ENCODE measurements around the gene CALCOCO1. TPM values are rescaled to one million over a fixed set of nuclear protein-coding genes. Genes with fewer than 3 reads are reported as not detected.

Gene CALCOCO1
- total and polyA plus RNA-seq, 2 of the 13 experiments (the other 11 are each of a cell fraction or from before 2014, with no cell fraction given): 7.7 to 47.7 TPM

DNA sequence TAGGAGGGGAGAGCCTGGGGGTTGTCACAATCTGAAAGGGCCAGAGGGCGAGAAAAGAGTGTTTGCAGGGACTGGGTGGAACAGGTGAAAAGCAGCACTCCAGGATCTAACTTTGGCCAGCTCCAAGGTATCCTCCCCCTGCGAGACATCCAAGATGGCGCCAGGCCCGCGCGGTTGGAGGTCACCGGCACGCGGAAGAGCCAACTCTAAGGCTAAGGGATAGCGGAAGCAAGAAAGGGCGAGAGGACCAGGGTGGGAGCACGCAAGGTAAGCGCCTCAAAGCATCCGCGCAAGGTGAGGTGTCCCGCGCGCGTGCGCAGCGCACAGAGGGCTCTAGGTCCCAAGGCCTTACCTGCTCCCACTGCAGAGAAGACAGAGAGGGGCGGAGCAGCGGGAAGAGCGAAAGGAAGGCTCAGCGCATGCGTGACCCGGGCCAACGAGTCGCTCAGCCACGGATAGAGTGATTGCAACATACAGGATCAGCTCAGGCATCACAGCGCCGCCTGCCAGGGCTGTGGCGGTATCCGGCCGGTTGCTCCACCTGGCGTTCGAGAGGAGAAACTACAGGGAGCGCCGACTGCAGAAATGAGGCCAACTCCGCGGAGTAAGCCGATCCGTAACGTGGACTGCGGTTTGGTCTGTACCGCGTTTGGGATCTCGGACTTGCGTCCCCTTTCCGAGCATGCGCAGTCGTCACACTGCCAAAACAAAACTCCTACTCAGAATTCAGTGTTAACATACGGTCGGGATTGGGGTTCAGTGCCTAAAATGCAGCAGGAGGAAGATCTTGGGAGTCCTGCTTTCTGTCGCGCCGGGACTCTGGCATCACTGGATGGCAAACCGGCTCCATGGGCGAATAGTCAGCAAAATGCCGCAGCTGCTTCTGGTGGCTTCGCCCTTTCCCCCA, 51.3 kb downstream of the CALCOCO1 start, which contains the start of gene ATP5MC2 (continued):
- TF ChIP-seq, protein P1, sequence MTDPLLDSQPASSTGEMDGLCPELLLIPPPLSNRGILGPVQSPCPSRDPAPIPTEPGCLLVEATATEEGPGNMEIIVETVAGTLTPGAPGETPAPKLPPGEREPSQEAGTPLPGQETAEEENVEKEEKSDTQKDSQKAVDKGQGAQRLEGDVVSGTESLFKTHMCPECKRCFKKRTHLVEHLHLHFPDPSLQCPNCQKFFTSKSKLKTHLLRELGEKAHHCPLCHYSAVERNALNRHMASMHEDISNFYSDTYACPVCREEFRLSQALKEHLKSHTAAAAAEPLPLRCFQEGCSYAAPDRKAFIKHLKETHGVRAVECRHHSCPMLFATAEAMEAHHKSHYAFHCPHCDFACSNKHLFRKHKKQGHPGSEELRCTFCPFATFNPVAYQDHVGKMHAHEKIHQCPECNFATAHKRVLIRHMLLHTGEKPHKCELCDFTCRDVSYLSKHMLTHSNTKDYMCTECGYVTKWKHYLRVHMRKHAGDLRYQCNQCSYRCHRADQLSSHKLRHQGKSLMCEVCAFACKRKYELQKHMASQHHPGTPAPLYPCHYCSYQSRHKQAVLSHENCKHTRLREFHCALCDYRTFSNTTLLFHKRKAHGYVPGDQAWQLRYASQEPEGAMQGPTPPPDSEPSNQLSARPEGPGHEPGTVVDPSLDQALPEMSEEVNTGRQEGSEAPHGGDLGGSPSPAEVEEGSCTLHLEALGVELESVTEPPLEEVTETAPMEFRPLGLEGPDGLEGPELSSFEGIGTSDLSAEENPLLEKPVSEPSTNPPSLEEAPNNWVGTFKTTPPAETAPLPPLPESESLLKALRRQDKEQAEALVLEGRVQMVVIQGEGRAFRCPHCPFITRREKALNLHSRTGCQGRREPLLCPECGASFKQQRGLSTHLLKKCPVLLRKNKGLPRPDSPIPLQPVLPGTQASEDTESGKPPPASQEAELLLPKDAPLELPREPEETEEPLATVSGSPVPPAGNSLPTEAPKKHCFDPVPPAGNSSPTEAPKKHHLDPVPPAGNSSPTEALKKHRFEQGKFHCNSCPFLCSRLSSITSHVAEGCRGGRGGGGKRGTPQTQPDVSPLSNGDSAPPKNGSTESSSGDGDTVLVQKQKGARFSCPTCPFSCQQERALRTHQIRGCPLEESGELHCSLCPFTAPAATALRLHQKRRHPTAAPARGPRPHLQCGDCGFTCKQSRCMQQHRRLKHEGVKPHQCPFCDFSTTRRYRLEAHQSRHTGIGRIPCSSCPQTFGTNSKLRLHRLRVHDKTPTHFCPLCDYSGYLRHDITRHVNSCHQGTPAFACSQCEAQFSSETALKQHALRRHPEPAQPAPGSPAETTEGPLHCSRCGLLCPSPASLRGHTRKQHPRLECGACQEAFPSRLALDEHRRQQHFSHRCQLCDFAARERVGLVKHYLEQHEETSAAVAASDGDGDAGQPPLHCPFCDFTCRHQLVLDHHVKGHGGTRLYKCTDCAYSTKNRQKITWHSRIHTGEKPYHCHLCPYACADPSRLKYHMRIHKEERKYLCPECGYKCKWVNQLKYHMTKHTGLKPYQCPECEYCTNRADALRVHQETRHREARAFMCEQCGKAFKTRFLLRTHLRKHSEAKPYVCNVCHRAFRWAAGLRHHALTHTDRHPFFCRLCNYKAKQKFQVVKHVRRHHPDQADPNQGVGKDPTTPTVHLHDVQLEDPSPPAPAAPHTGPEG (CRISPR knock-in tag; IDR thresholded peaks at IDR 0.05): peak; percentile 79; the same call in 1 of the 2 replicates
- 0 out of 2 replicates have a peak, but pooled peaks have one; percentile 86 for TF ChIP-seq ZFYVE20 (CRISPR knock-in tag; IDR thresholded peaks at IDR 0.05; ENCODE audit: borderline replicate concordance, low read depth)
- TF ChIP-seq, protein P2, sequence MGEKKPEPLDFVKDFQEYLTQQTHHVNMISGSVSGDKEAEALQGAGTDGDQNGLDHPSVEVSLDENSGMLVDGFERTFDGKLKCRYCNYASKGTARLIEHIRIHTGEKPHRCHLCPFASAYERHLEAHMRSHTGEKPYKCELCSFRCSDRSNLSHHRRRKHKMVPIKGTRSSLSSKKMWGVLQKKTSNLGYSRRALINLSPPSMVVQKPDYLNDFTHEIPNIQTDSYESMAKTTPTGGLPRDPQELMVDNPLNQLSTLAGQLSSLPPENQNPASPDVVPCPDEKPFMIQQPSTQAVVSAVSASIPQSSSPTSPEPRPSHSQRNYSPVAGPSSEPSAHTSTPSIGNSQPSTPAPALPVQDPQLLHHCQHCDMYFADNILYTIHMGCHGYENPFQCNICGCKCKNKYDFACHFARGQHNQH (CRISPR knock-in tag; IDR thresholded peaks at IDR 0.05): peak; percentile 97
- TF ChIP-seq CCAR2 (optimal IDR thresholded peaks at IDR 0.05; ENCODE audit: low read depth, low read length): no peak
- peak; percentile 97 for TF ChIP-seq ZNF605 (CRISPR knock-in tag; IDR thresholded peaks at IDR 0.05)
- no peak for TF ChIP-seq SSRP1 (CRISPR knock-in tag; IDR thresholded peaks at IDR 0.05)
- TF ChIP-seq, protein P3, sequence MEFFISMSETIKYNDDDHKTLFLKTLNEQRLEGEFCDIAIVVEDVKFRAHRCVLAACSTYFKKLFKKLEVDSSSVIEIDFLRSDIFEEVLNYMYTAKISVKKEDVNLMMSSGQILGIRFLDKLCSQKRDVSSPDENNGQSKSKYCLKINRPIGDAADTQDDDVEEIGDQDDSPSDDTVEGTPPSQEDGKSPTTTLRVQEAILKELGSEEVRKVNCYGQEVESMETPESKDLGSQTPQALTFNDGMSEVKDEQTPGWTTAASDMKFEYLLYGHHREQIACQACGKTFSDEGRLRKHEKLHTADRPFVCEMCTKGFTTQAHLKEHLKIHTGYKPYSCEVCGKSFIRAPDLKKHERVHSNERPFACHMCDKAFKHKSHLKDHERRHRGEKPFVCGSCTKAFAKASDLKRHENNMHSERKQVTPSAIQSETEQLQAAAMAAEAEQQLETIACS (CRISPR knock-in tag; IDR thresholded peaks at IDR 0.05): peak; percentile 50; the same call in 1 of the 2 replicates
- peak; percentile 79; the same call in 1 of the 2 replicates for TF ChIP-seq MEIS1 (CRISPR knock-in tag; IDR thresholded peaks at IDR 0.05; ENCODE audit: borderline replicate concordance)
- TF ChIP-seq ZNF205 (CRISPR knock-in tag; IDR thresholded peaks at IDR 0.05): peak; percentile 60; the same call in 1 of the 2 replicates
- TF ChIP-seq ZNF563 (CRISPR knock-in tag; IDR thresholded peaks at IDR 0.05): peak; percentile 94; the same call in 1 of the 2 replicates
- TF ChIP-seq ZNF709 (CRISPR knock-in tag; IDR thresholded peaks at IDR 0.05): peak; percentile 62; the same call in 1 of the 2 replicates
- TF ChIP-seq, protein P4, sequence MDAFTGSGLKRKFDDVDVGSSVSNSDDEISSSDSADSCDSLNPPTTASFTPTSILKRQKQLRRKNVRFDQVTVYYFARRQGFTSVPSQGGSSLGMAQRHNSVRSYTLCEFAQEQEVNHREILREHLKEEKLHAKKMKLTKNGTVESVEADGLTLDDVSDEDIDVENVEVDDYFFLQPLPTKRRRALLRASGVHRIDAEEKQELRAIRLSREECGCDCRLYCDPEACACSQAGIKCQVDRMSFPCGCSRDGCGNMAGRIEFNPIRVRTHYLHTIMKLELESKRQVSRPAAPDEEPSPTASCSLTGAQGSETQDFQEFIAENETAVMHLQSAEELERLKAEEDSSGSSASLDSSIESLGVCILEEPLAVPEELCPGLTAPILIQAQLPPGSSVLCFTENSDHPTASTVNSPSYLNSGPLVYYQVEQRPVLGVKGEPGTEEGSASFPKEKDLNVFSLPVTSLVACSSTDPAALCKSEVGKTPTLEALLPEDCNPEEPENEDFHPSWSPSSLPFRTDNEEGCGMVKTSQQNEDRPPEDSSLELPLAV (CRISPR knock-in tag; conservative IDR thresholded peaks at IDR 0.05; ENCODE audit: low read depth): no peak
- peak; percentile 34; the same call in 1 of the 2 replicates for TF ChIP-seq ZNF567 (CRISPR knock-in tag; IDR thresholded peaks at IDR 0.05; ENCODE audit: borderline replicate concordance)
- TF ChIP-seq, protein P5, sequence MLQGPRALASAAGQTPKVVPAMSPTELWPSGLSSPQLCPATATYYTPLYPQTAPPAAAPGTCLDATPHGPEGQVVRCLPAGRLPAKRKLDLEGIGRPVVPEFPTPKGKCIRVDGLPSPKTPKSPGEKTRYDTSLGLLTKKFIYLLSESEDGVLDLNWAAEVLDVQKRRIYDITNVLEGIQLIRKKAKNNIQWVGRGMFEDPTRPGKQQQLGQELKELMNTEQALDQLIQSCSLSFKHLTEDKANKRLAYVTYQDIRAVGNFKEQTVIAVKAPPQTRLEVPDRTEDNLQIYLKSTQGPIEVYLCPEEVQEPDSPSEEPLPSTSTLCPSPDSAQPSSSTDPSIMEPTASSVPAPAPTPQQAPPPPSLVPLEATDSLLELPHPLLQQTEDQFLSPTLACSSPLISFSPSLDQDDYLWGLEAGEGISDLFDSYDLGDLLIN (CRISPR knock-in tag; IDR thresholded peaks at IDR 0.05; ENCODE audit: borderline replicate concordance): no peak; the same call in 1 of the 2 replicates
- TF ChIP-seq YEATS4 (CRISPR knock-in tag; IDR thresholded peaks at IDR 0.05; ENCODE audit: borderline replicate concordance): peak; percentile 93

All from HepG2 (cell line).